ENCODE results near the gene FTCD. TPM values are rescaled to one million over a fixed set of nuclear protein-coding genes. Genes with fewer than 3 reads are reported as not detected.

The FTCD gene
- total and polyA plus RNA-seq, 2 of the 8 experiments (the other 6 are each of a cell fraction or from before 2014, with no cell fraction given) = 3.3 to 4.9 TPM

- ChIA-PET POLR2A (ENCODE audit: partially characterized antibody) (no interaction called here), CTCF (ENCODE audit: partially characterized antibody) (interaction anchor here (1.8 kb wide), 1 partner anchor 8 kb away, joined by 8 read pairs; no protein-coding TSS in a partner anchor)
- Histone ChIP-seq H3K4me2 (ENCODE audit: insufficient read depth in 1 of 2, low read depth in 2 of 2, low read length in 2 of 2) (no peak overlapping the region), H3K23me2 (ENCODE audit: low read depth, low read length) (no peaks in the 10 kb centered on the region), H3K56ac (replicated peaks; ENCODE audit: insufficient read length, low read depth, low read length) (no peak overlapping the region), H3K9ac (replicated peaks in 1 of 4; ENCODE audit: extremely low read depth in 1 of 4, low read depth in 3 of 4, low read length in 3 of 4) (no peak overlapping the region), H3K14ac (ENCODE audit: insufficient read length) (no peak overlapping the region), H2BK12ac (ENCODE audit: low read depth, low read length) (no peak overlapping the region), H3K4me1 (replicated peaks in 1 of 4; ENCODE audit: control insufficient read depth in 3 of 4, insufficient read depth in 4 of 4, low read length in 3 of 4) (no peaks in the 10 kb centered on the region; a peak in 1 of 7 replicates), H3K18ac (ENCODE audit: extremely low read depth, low read length) (no peak overlapping the region), H3K79me1 (ENCODE audit: low read depth, low read length) (no peaks in the 10 kb centered on the region; the same call in 1 of the 2 replicates), H4K20me1 (replicated peaks in 1 of 2; ENCODE audit: control insufficient read depth in 1 of 2, insufficient read depth in 2 of 2, low read length in 2 of 2) (peaks cover 0 to 4% of the 10 kb centered on the region in 2 experiments), H4K5ac (ENCODE audit: insufficient read length, low read depth, low read length) (no peak overlapping the region), H4K91ac (replicated peaks; ENCODE audit: insufficient read length, low read length) (no peak overlapping the region), H3K27ac (ENCODE audit: low read depth, low read length) (no peak overlapping the region), H2AK5ac (ENCODE audit: low read depth, low read length) (no peak overlapping the region), H3K9me3 (ENCODE audit: insufficient read depth in 2 of 2, low read depth in 1 of 2, low read length in 1 of 2) (peaks cover 4 to 26% of the 10 kb centered on the region in 2 experiments; a peak in 2 of 4 replicates), H3K36me3 (ENCODE audit: control insufficient read depth in 2 of 4, insufficient read depth in 4 of 4, low read length in 3 of 4) (peaks cover 0 to 19% (median 9%) of the 10 kb centered on the region in 4 experiments; a peak in 5 of 8 replicates), H2AFZ (ENCODE audit: low read length) (no peak overlapping the region), H2BK15ac (ENCODE audit: low read length) (no peak overlapping the region), H3K4me3 (ENCODE audit: extremely low read depth in 1 of 4, insufficient read depth in 2 of 4, low read depth in 3 of 4, low read length in 4 of 4) (no peak overlapping the region), H3K79me2 (ENCODE audit: control insufficient read depth in 1 of 2, insufficient read depth in 2 of 2, low read length in 2 of 2) (no peaks in the 10 kb centered on the region), H3K23ac (ENCODE audit: insufficient read length) (no peak overlapping the region), H2BK120ac (replicated peaks; ENCODE audit: low read depth, low read length) (no peak overlapping the region), H4K8ac (ENCODE audit: extremely low read depth, insufficient read depth, low read length) (no peak overlapping the region), H3K4ac (replicated peaks; ENCODE audit: insufficient read length, low read depth, low read length) (no peak overlapping the region), H3K27me3 (replicated peaks in 1 of 4; ENCODE audit: control insufficient read depth in 3 of 4, extremely low read depth in 1 of 4, insufficient read depth in 3 of 4, low read length in 3 of 4) (no peaks in the 10 kb centered on the region; a peak in 1 of 7 replicates), H2BK5ac (ENCODE audit: low read depth, low read length) (no peak overlapping the region), H2BK20ac (ENCODE audit: low read length) (no peak overlapping the region)
- TF ChIP-seq ASH2L (IDR thresholded peaks at IDR 0.05; ENCODE audit: low read length) = no peak
- TF ChIP-seq SIRT6 (IDR thresholded peaks at IDR 0.05; ENCODE audit: low read length) = no peak
- TF ChIP-seq CHD1 (IDR thresholded peaks at IDR 0.05; ENCODE audit: low read depth, low read length) = no peak
- no peak for TF ChIP-seq POLR2A (IDR thresholded peaks at IDR 0.05; ENCODE audit: control extremely low read depth in 1 of 2, low read depth in 2 of 2, low read length in 2 of 2)
- TF ChIP-seq EZH2 (IDR thresholded peaks at IDR 0.05; ENCODE audit: low read depth, low read length, severe bottlenecking) = no peak
- no peak for TF ChIP-seq ATF2 (IDR thresholded peaks at IDR 0.05; ENCODE audit: low read length)
- DNase-seq (ENCODE audit: low read depth in 1 of 2, low spot score in 2 of 2) = no peak
- WGBS, 2 experiments (ENCODE audit: extremely low coverage in 1 of 2, insufficient coverage in 1 of 2, insufficient read length in 1 of 2, insufficient replicate concordance in 2 of 2, low coverage in 1 of 2, low lambda C conversion rate in 2 of 2, missing lambda C conversion rate in 1 of 2) = 96% methylated on average over 11 of the region's 22 CpGs; no CpG with 5 or more reads in 1 of the 2 experiments
- FAIRE-seq = no peak
Observed at GRCh38 chr21:46160657-46160906, 5.2 kb upstream of the FTCD start.

Measured in H1 (cell line).